GM13976 (cell line): ENCODE measurements around the gene SLC22A9.

Source experiments
- DNase-seq: peaks from one replicate; pipeline ENCODE4 v3.0.0; 2012; ENCODE audit warnings: low spot score
- CTCF ChIP-seq: IDR thresholded peaks from 2 replicates; pipeline ENCODE4 v1.5.1; 2012; ENCODE audit warnings: borderline replicate concordance, mild to moderate bottlenecking; ENCODE audit not compliant: insufficient read depth; ENCODE audit errors: extremely low read depth, missing control alignments, control extremely low read depth
- in situ Hi-C: fragments of 300-500 bp; cut with MboI; formaldehyde crosslinking; loops from one replicate; pipeline ENCODE4 v1.12.0; 2022; ENCODE audit warnings: low sequenced_read_pairs, mixed read lengths, inconsistent platforms; ENCODE audit not compliant: unreplicated experiment

Gene SLC22A9

GRCh38 chr11:63369971-63370588 is 495 bp downstream of the SLC22A9 start:
- in situ Hi-C loops, result no loop called here
- DNase-seq, result no peak
- TF ChIP-seq CTCF, result no peak

GRCh38 chr11:63371396-63371795 is 1.8 kb downstream of the SLC22A9 start:
- no peak for DNase-seq
- TF ChIP-seq CTCF, result no peak
- in situ Hi-C loops, result no loop called here

GRCh38 chr11:63375434-63375833 is 5.8 kb downstream of the SLC22A9 start:
- peak; percentile 11 for DNase-seq

GRCh38 chr11:63380130-63380529 is 10.5 kb downstream of the SLC22A9 start:
- in situ Hi-C loops, result no loop called here
- no peak for DNase-seq
- TF ChIP-seq CTCF, result no peak

More at GRCh38 chr11:63375434-63375833, 5.8 kb downstream of the SLC22A9 start:
- in situ Hi-C loops, result no loop called here
- TF ChIP-seq CTCF, result no peak

GRCh38 chr11:63395697-63396096 is 26.1 kb downstream of the SLC22A9 start:
- no peak for TF ChIP-seq CTCF
- in situ Hi-C loops, result no loop called here
- no peak for DNase-seq

- no peak for TF ChIP-seq CTCF
- in situ Hi-C loops, result no loop called here
- DNase-seq, result no peak
Observed at GRCh38 chr11:63404161-63404935, 34.8 kb downstream of the SLC22A9 start.

GRCh38 chr11:63405114-63405513 is 35.5 kb downstream of the SLC22A9 start:
- no peak for TF ChIP-seq CTCF
- in situ Hi-C loops, result no loop called here
- DNase-seq, result no peak
